RPMI7951 (cell line): Measurements from ENCODE around the gene CSTB. TPM values are rescaled to one million over a fixed set of nuclear protein-coding genes. Genes with fewer than 3 reads are reported as not detected.

Experiments used
- DNase-seq: peaks from one replicate; pipeline ENCODE4 v3.0.0-alpha.2; 2012; ENCODE audit warnings: low read depth
- total RNA-seq: library from RNA; depleted of rRNA; stranded (reverse); fragments of >200 nt; shearing (Covaris generic); gene quantifications from 2 replicates; pipeline ENCODE4 v1.2.3, GENCODE V29; 2014

The CSTB gene
- total RNA-seq, 1 experiment from 2014 or later = 25.7 TPM

DNA sequence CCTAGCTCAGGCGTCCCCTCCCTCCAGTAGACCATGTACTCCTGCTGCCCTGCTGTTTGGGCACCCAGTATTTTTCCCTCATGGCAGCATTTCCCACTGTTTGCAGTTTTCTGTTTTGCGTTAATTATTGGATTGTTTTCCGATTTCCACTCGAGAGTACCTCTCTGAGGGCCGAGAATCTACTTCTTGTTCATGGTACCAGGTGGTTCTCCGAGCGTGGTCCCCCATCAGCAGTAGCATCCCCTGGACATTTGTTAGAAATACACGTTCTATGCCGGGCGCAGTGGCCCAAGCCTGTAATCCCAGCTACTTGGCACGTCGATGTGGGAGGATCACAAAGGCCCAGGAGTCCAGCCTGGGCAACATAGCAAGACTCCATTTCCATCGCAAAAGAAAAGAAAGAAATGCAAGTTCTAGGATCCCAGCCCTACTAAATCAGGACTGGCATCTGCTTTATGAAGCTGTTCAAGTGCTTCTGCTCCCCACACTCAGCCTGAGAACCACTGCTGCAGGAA, 14.0 kb upstream of the CSTB start:
- DNase-seq = no peak

DNA sequence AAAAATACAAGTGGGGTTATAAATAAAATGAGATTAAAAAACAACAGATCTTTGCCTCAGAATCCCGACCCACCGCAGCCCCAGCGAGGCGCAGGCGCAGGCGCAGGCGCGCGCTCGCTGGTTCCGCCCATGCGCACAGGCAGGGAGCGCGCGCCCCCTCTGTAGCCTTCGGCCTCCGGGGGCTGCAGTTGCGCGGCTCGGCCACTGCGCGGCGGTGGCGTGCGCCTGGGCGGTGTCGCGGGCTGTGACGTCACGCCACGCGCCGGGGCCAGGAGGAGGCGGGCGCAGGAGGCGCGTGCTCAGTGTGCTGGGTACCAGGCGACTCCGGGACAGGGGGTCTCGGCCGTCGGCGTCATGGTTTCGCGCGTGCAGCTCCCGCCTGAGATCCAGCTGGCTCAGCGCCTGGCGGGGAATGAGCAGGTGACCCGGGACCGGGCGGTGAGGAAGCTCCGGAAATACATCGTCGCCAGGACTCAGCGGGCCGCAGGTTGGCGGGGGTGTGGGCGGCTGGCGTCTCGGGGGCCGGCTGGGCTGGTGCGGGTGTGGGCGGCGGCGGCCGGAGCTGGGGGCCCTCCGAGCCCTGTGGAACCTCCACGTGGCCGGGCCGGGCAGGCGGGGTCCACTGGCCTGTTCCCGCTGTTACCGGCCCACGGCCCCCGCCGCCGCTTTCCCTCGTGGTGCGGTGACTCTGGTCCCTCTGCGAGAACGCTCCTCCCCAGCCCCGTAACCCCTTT, 13.3 kb upstream of the CSTB start, which contains the start of gene RRP1:
Gene RRP1, plus strand, starts transcription at position 302 of the 734 bp plus-strand sequence. Its CDS starts 53 bp downstream, at position 355.
- peak; percentile 79 for DNase-seq

DNA sequence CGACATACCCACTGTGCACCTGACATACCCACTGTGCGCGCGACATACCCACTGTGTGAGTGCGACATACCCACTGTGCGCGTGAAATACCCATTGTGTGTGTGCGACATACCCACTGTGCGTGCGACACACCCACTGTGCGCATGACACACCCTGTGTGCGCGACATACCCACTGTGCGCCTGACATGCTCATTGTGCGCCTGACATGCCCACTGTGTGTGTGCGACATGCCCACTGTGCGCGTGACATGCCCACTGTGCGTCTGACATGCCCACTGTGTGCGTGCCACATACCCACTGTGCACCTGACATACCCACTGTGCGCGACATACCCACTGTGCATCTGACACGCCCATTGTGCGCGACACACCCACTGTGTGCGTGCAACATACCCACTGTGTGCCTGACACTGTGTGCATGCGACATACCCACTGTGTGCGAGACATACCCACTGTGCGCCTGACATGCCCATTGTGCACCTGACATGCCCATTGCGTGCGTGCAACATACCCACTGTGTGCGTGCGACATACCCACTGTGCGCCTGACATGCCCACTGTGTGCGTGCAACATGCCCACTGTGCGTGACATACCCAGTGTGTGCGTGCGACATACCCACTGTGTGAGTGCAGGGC, 10.8 kb upstream of the CSTB start:
- DNase-seq = no peak

DNA sequence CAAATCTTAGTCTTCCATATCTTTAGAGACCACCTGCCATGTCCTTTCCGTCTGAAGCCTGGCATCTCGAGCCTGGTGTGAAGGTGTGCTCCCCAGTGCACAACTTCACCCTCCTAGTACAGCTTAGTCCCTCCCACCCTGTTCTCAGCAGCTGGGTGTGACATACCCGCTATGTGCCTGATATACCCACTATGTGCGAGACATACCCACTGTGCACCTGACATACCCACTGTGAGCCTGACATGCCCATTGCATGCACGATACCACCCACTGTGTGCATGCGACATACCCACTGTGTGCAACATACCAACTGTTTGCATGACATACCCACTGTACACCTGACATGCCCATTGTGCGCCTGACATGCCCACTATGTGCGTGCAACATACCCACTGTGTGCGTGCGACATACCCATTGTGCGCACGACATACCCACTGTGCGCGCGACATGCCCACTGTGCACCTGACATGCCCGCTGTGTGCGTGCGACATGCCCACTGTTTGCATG, 10.2 kb upstream of the CSTB start:
- no peak for DNase-seq

DNA sequence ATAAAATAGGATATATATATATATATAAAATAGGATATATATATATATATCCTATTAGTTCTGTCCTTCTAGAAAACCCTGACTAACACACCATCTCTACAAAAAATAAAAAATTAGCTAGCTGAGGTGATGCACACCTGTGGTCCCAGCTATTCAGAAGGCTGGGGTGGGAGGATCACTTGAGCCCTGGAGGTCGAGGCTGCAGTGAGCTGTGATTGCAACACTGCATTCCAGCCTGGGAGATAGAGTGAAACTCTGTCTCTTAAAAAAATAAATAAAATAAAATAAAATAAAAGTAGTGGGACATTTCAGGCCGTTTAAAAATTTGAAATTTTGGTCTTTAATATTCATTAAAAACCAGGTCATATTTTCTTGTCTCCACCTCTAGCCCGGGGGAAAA, 9.0 kb upstream of the CSTB start:
- DNase-seq = no peak

DNA sequence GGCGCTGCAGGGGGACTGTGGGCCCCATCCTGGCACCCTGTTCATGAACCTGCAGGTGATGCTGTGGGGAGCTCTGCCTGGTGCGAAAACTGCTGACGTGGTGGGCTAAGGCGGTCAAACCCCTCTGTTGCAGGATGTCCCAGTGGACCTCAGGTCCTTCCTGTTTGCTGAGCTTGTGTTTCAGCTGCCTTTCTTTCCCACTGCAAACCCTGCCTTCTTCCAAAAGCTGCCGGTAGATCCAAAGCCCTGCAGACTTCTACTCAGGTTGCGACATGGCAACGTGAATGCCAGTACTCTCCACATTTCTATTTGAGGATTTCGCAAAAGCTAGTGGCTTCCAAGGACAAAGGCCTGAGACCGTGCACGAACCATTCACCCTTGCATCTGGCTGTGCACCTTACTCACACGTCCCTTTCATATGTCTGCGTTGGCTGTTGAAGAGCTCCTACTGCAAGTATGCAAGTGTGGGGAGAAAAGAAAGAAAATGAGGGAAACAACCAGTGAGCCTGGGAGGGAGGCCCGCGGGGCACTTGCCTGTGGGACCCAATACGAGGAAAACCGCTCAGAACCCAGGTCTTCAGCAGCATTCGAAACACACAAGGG, 7.1 kb upstream of the CSTB start:
- DNase-seq = no peak

DNA sequence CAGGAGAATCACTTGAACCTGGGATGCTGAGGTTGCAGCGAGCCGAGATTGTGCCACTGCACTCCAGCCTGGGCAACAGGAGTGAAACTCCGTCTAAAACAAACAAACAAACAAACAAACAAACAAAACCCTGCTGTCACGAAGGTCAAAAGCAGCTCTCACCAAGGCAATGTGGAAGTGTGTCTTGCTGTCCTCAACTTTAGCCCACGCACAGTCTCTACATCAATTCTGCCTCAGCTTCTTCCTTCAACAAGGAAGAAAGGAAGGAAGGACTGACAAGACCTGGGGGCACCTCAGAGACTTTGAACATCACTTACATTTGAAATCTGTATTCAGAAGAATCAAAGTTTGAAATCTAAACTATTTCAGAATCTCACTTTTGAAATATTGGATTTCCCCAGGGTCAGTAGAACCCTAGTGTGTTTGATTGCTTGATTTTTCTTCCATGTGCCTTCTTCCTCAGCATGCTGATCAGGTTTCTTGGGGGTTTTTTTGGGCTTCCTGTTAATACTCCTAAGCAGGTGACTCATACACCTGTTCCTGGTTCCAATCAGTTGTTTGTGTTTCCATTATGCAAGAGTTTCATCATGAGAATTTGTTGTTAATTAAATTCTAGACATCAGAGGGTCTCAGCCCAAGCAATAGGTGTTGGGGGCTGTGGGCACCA, 6.5 kb upstream of the CSTB start:
- no peak for DNase-seq

DNA sequence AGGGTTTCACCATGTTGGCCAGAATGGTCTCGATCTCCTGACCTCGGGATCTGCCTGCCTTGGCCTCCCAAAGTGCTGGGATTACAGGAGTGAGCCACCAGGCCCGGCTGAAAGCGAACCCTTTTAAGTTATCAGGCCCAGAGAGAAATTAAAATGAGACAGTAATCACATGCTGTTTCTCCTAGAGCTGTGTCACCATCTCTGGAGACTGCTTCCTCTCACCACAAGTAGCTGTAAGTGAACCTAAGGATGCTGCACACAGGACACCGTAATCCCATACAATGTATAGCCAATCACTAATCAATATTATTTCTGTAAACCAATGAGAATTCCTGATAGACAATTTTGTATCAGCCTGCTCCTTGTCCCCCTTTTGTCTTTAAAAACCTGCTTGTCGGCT, 5.7 kb upstream of the CSTB start:
- DNase-seq = no peak

DNA sequence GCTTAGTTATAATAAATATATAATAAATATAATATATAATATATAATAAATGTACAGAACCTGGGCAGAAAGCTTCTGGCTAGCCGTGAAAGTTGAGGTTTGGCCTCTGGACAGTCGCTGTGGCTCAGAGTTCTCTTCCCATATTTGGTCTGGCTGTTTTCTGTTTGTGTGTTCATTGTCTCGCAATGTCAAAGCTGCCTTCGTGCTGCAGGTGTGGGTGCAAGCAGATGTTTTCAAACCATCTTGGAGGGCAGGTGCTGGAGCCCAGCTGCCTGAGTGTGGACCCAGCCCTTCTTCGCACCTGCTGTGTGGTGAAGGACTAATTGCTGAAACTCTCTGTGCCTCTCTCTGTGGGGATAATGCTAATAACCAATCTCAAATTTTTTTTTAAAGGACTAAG, 3.6 kb upstream of the CSTB start:
- DNase-seq = no peak

DNA sequence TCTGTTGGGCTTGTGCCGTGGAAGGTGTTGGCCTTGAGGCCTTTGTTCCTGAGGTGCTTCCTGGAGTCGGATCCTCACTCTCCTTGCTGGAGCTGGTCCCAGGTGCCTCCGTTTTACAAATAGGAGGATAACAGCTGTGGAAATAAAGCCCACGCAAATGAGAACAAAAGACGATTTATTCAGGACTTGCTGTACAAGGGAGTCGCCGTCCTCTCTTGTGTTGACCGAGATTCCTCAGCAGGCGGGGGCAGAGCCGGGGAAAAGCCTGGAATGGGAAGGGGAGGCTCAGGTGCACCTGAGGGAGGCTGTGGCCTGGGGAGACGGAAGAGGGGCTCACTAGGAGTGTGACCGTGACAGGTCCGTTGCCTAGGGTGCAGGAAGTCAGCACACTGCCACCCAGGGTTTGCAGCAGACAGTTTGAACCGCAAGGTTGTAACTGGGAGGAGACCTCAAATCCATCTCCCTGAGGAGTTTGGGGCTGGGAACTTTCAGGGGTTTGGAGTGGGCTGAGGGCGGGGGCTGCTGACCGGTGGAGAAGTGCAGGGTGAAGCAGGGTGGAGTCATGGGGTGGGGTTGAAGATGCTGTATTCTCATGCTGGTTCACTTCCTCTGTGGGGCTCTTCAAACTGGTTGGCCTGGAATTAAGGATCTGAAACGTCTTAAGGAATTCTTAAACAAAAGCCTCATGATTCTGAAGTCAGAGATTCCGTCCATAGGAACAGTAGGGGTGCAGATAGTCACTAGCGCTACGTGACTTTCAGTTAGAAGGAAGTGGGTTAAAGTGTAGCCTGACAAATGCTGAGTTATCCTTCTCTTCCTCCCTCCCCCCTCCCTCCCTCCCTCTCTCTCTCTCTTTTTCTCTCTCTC, 2.6 kb upstream of the CSTB start:
- no peak for DNase-seq

DNA sequence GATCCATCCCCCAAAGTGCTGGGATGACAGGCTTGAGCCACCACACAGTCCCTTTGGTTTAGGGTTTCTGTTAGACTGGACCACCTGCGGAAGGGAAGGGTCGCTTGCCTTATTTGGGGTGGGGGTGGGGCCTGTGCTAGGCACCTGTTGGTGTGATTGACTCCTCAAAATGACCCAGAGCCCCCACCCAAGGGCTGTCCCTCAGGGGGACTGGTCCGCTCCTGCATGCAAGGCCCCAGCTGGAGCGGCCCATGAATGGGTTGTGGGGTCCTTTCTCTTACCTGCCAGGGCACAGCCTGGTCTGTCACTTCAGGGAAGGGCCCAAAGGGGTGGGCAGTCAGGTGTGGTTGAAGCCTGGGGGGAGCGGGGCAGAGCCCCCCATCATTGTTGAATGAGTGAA, 1.8 kb upstream of the CSTB start:
- DNase-seq = no peak

DNA sequence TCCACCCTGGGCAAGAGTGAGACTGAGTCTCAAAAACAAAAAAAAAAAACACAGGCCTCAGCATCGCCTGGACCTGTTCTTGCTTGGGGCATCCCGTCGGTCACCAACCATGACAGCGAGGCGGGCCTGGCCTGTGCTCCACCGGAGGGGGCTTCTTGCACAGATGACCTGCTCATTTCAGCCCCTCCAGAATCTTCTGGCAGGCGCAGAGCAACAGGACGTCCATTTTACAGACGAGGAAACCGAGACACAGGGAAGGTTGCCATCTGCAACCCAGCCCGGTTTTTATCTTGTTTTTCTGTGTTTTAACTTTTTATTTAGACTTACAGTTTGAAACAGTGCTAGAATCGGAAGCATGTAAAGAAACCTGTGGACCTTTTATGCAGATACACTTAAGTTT, 918 bp downstream of the CSTB start:
- no peak for DNase-seq

DNA sequence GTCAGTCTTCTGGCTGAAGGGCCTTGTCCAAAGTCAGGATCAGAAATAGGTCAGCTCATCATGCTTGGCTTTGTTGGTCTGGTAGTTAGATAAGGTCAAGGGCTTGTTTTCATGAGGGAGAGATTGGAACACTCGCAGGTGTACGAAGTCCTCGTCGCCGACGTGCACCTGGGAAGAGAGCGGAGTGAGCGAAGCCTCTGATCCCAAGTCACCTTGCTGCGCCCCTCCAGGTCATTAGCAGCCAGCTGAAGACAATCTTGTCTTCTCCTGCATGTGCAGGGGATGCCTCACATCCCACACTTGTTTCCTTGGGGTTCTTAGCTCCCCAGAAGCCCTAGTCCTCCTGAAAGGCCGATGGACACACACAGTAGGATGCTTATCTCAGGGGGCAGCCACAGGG, 1.9 kb downstream of the CSTB start:
- DNase-seq = no peak

DNA sequence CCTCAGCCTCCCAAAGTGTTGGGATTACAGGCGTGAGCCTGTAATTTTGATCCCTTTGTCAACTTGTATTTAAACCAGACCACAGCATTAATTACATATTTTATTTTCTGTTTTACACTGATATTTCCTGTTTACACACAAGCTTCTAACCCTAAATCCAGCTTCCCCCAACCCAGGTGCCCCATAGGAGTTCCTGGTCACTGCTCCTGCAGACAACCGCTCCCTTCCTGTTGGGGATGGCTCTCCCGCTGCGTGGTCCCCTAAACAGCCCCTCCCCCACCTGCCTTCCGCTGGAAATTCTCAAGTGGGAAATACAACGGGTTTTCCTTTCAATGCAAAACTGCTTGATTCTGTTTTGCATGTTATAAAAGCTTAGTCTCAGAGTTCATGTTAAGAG, 3.7 kb downstream of the CSTB start:
- DNase-seq = no peak

DNA sequence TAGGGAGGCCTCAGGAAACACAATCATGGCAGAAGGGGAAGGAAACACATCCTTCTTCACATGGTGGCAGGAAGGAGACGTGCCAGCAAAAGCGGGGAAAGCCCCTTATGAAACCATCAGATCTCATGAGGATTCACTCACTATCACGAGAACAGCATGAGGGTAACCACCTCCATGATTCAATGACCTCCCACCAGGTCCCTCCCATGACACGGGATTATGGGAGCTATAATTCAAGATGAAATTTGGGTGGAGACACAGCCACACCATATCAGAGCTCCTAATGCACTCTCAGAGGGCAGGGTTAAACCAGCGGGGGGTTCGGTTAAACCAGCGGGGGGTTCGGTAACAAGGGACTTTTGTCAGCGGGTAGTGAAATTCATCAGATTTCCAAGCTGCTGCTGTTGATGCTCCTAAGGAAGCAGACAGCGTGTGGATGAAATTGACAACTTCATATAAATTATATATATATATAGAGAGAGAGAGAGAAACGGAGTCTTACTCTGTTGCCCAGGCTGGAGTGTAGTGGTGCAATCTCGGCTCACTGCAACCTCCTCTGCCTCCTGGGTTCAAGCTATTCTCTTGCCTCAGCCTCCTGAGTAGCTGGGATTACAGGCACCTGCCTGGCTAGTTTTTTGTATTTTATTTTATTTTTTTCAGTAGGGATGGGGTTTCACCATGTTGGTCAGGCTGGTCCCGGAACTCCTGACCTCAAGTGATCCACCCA, 4.2 kb downstream of the CSTB start:
- peak; percentile 31 for DNase-seq

DNA sequence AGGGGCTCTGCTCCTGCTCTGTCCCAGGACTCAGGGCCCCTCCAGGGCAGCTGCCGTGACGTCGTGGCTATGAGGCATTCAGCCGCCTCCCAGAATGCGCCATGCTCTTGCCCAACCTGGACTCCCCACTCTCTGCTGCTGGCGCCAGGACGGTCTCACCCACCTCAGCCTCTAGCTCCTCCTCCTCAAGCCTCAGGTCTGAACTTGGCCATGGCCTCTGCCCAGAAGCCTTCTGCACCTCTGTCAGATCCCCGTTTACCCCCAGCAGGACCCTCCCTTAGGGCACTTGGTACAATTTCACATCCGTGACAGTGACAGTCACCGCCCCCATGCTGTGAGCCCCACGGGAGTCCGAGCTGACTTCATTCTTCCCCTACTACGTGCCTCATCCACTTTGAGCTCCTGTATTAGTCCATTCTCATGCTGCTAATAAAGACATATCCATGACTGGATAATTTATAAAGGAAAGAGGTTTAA, 4.9 kb downstream of the CSTB start:
- no peak for DNase-seq

DNA sequence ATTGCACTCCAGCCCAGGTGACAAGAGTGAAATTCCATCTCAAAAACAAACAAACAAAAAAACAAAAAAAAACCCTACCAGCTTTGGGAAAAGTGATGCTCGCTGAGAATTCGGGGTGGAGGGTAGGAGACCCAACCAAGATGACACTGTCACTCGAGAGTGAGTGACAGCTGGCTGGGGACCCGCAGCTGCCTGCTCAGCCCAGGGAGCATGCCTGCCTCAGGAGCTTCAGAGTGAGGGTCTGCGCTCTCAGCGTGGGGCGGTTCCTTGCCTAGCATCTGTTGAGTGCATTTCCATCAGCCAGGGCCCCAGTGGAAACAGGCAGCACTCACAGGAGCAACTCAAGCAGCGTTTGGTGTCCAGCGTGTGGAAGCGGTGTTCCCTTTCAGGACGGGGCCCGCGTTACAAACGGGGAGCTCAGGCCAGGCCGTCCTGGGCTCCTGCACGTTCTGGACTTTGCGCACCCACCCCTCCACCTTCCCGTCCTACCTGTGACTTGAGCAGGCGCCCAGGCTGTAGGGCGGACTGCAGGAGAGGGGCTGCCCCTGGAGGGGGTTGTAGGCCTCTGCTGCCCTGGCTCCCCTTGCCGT, 5.9 kb downstream of the CSTB start:
- no peak for DNase-seq

DNA sequence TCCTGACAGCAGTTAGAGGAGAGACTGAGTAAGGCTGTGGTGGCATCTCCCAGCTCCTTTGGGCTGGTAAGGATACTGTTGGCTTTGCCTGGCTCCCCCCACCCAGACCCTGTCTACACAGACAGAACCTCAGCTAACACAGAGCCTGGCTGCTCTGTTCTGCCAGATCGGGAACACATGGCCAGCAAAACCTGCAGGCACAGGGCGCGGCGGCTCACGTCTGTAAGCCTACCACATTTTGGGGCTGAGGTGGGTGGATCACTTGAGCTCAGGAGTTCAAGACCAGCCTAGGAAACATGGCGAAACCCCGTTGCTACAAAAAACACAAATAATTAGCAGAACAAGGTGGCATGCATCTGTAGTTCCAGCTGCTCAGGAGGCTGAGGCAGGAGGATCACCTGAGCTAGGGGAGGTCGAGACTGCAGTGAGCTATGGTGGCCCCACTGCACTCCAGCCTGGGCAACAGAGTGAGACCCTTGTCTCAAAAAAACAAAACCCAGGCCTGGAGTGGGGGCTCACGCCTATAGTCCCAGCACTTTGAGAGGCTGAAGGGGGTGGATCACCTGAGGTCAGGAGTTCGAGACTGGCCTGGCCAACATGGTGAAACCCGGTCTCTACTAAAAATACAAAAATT, 6.7 kb downstream of the CSTB start:
- no peak for DNase-seq

DNA sequence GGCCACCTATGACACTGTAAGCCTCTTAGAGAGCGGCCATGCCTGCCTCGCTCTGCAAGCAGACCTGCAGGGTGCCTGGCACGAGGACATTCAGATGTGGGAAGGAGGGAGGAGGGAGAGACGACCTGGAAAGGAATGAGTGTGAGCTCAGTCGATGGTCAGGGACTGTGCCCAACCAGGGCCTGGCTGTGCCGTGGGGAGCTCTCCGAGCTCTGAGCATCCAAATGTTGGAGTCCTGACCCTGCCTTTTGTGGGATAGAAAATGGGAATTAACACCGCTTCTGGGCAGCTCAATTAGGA, 7.3 kb downstream of the CSTB start:
- no peak for DNase-seq
